ENCODE results near the gene FBXO31.

DNA sequence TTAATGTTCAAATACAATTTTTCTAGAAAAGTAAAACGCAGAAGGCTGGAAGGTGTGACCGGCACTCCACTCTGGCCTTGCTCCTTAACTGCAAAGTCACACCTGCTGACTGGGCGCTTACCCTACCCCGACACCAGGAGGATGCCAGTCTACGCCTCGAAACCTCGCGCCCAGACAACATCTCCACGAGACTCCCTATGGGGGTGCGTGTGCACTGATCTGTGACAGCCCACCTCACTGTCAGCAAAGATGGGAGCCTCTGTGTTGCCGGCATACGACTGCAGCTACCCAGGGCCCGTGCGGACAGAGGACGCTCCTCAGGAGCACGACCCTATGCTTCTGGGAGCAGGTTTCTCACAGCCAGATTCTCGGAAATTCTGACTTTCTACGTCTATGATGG is 34.6 kb upstream of the FBXO31 start:
- TF ChIP-seq POLR2A (IDR thresholded peaks at IDR 0.05): no peak
- TF ChIP-seq, protein P1, sequence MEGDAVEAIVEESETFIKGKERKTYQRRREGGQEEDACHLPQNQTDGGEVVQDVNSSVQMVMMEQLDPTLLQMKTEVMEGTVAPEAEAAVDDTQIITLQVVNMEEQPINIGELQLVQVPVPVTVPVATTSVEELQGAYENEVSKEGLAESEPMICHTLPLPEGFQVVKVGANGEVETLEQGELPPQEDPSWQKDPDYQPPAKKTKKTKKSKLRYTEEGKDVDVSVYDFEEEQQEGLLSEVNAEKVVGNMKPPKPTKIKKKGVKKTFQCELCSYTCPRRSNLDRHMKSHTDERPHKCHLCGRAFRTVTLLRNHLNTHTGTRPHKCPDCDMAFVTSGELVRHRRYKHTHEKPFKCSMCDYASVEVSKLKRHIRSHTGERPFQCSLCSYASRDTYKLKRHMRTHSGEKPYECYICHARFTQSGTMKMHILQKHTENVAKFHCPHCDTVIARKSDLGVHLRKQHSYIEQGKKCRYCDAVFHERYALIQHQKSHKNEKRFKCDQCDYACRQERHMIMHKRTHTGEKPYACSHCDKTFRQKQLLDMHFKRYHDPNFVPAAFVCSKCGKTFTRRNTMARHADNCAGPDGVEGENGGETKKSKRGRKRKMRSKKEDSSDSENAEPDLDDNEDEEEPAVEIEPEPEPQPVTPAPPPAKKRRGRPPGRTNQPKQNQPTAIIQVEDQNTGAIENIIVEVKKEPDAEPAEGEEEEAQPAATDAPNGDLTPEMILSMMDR (IDR thresholded peaks at IDR 0.05 in 4 of 5, conservative IDR thresholded peaks at IDR 0.05 in 1 of 5): no peak

All from gastrocnemius medialis (tissue), 4 donors.